Breast epithelium (tissue), 3 donors: ENCODE results near the gene WTIP.

ENCODE experiments used
- POLR2A ChIP-seq: fragments of 450-650 bp; IDR thresholded peaks from one replicate; pipeline ENCODE4 v1.6.1; 2016; ENCODE audit warnings: antibody characterized with exemption, mild to moderate bottlenecking, moderate library complexity
- TF ChIP-seq, protein P1 (sequence below), 3 donors: fragments of 450-650 bp; IDR thresholded peaks; one replicate each; pipeline ENCODE4 v1.5.1; 2016 to 2017; ENCODE audit warnings: antibody characterized with exemption in 3 of 3, mild to moderate bottlenecking in 3 of 3, moderate library complexity in 3 of 3

DNA sequence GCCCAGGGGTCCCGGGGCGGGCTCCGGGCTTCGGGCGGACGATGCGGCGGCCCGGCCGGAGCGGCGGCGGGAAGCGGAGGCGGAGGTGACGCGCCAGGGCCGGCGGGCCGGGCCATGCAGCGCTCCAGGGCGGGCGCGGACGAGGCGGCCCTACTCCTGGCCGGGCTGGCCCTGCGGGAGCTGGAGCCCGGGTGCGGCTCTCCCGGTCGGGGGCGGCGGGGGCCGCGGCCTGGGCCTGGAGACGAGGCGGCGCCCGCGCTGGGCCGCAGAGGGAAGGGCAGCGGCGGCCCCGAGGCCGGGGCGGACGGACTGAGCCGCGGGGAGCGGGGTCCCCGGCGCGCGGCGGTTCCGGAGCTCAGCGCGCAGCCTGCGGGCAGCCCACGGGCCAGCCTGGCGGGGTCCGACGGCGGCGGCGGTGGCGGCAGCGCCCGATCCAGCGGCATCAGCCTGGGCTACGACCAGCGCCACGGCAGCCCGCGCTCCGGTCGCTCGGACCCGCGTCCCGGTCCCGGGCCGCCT is 362 bp downstream of the WTIP start:
- TF ChIP-seq, protein P1, sequence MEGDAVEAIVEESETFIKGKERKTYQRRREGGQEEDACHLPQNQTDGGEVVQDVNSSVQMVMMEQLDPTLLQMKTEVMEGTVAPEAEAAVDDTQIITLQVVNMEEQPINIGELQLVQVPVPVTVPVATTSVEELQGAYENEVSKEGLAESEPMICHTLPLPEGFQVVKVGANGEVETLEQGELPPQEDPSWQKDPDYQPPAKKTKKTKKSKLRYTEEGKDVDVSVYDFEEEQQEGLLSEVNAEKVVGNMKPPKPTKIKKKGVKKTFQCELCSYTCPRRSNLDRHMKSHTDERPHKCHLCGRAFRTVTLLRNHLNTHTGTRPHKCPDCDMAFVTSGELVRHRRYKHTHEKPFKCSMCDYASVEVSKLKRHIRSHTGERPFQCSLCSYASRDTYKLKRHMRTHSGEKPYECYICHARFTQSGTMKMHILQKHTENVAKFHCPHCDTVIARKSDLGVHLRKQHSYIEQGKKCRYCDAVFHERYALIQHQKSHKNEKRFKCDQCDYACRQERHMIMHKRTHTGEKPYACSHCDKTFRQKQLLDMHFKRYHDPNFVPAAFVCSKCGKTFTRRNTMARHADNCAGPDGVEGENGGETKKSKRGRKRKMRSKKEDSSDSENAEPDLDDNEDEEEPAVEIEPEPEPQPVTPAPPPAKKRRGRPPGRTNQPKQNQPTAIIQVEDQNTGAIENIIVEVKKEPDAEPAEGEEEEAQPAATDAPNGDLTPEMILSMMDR (IDR thresholded peaks at IDR 0.05): no peak
- TF ChIP-seq POLR2A: no peak
